ENCODE measurements around the gene PITPNC1. TPM values are rescaled to one million over a fixed set of nuclear protein-coding genes. Genes with fewer than 3 reads are reported as not detected.

Gene PITPNC1
- total and polyA plus RNA-seq, 2 donors (not counting 3 experiments of a cell fraction or from before 2014, with no cell fraction given) = 2.4 to 9.6 TPM

- no peak for TF ChIP-seq MAX (IDR thresholded peaks at IDR 0.05; ENCODE audit: insufficient read depth, insufficient read length)
- no peak for TF ChIP-seq POLR2A (IDR thresholded peaks at IDR 0.05; ENCODE audit: low read depth, low read length)
- no peak for TF ChIP-seq EZH2 (IDR thresholded peaks at IDR 0.05; ENCODE audit: borderline replicate concordance, low read depth, low read length, severe bottlenecking)
- TF ChIP-seq GATA2 (IDR thresholded peaks at IDR 0.05; ENCODE audit: insufficient read depth, insufficient read length, low read depth, low read length) = no peak
- POLR2A ChIA-PET = interaction anchor here (0.7 kb wide), 1 partner anchor 348 kb away, joined by 6 read pairs; no protein-coding TSS in a partner anchor
- no peak for FAIRE-seq
Measured at GRCh38 chr17:67680445-67681224, 303.6 kb downstream of the PITPNC1 start.

GRCh38 chr17:67682196-67682595 is 305.1 kb downstream of the PITPNC1 start:
- intact Hi-C loops (cut with micrococcal nuclease) (no loop called here), dilution Hi-C loops (cut with MboI; ENCODE audit: extremely low pct_ligation_motif_present, low sequenced_read_pairs) (no loop called here)
- H3K36me3 ChIP-seq (ENCODE audit: control insufficient read depth in 2 of 2, extremely low read depth in 1 of 2, insufficient read depth in 2 of 2, low read length in 2 of 2) = no peaks in the 10 kb centered on the region
- no peak overlapping the region for H3K9ac ChIP-seq (replicated peaks; ENCODE audit: extremely low read depth, insufficient read depth, low read length)
- no peaks in the 10 kb centered on the region for H3K4me1 ChIP-seq (ENCODE audit: control insufficient read depth, extremely low read depth, insufficient read depth, low read length)
- H3K79me2 ChIP-seq (ENCODE audit: control insufficient read depth, insufficient read depth, low read length) = no peaks in the 10 kb centered on the region
- H3K27me3 ChIP-seq (ENCODE audit: control insufficient read depth in 2 of 2, insufficient read depth in 2 of 2, low read length in 2 of 2) = no peaks in the 10 kb centered on the region
- POLR2A ChIA-PET = interaction anchor here (0.7 kb wide), 1 partner anchor 24 kb away, joined by 7 read pairs; no protein-coding TSS in a partner anchor
- H3K4me2 ChIP-seq (ENCODE audit: insufficient read depth, low read length) = no peak overlapping the region
- CTCF ChIA-PET = interaction anchor here (1.1 to 1.5 kb wide), 3 partner anchors 16 to 307 kb away, joined by 3 to 5 read pairs (median 3); no protein-coding TSS in a partner anchor
- no peak overlapping the region for H2AFZ ChIP-seq (ENCODE audit: low read depth, low read length)
- H4K20me1 ChIP-seq (replicated peaks; ENCODE audit: control insufficient read depth, extremely low read depth, insufficient read depth, low read length) = no peaks in the 10 kb centered on the region
- no peak for FAIRE-seq
- DNase-seq (ENCODE audit: low read depth, low spot score) = no peak
- no peak overlapping the region for H3K27ac ChIP-seq (ENCODE audit: insufficient read depth, low read depth, low read length)
- no peak overlapping the region for H3K4me3 ChIP-seq (replicated peaks in 1 of 3; ENCODE audit: insufficient read depth in 1 of 3, low read depth in 1 of 3, low read length in 3 of 3)
- no peaks in the 10 kb centered on the region for H3K9me1 ChIP-seq (replicated peaks; ENCODE audit: control insufficient read depth, extremely low read depth, insufficient read depth, low read length)
- H3K9me3 ChIP-seq (replicated peaks; ENCODE audit: control insufficient read depth, insufficient read depth, low read length) = no peaks in the 10 kb centered on the region
- no TSS peak for BruUV-seq (replicated peaks)
- TF ChIP-seq CTCF (IDR thresholded peaks at IDR 0.05; ENCODE audit: extremely low read depth in 1 of 2, insufficient read depth in 1 of 2, low read depth in 1 of 2, low read length in 2 of 2) = no peak
- TF ChIP-seq POLR2AphosphoS5 (IDR thresholded peaks at IDR 0.05; ENCODE audit: insufficient read depth, low read depth, low read length) = no peak
- no peak for TF ChIP-seq POLR2A (IDR thresholded peaks at IDR 0.05; ENCODE audit: low read depth, low read length)
- TF ChIP-seq MYC (IDR thresholded peaks at IDR 0.05; ENCODE audit: low read depth, low read length) = no peak
- TF ChIP-seq FOS (IDR thresholded peaks at IDR 0.05; ENCODE audit: borderline replicate concordance, insufficient read depth, low read length) = no peak
- TF ChIP-seq EZH2 (IDR thresholded peaks at IDR 0.05; ENCODE audit: borderline replicate concordance, low read depth, low read length, severe bottlenecking) = no peak
- no peak for TF ChIP-seq JUN (IDR thresholded peaks at IDR 0.05; ENCODE audit: borderline replicate concordance, insufficient read depth, insufficient read length, low read depth)

More at GRCh38 chr17:67680445-67681224, 303.6 kb downstream of the PITPNC1 start:
- intact Hi-C loops (cut with micrococcal nuclease) = no loop called here
- DNase-seq (ENCODE audit: low read depth, low spot score) = no peak
- no TSS peak for BruUV-seq (replicated peaks)
- Histone ChIP-seq H3K9ac (replicated peaks; ENCODE audit: extremely low read depth, insufficient read depth, low read length) (no peak overlapping the region), H3K4me2 (ENCODE audit: insufficient read depth, low read length) (no peak overlapping the region), H3K27me3 (ENCODE audit: control insufficient read depth in 2 of 2, insufficient read depth in 2 of 2, low read length in 2 of 2) (no peaks in the 10 kb centered on the region), H2AFZ (ENCODE audit: low read depth, low read length) (no peak overlapping the region), H3K4me3 (replicated peaks in 1 of 3; ENCODE audit: insufficient read depth in 1 of 3, low read depth in 1 of 3, low read length in 3 of 3) (no peak overlapping the region), H3K4me1 (ENCODE audit: control insufficient read depth, extremely low read depth, insufficient read depth, low read length) (no peaks in the 10 kb centered on the region), H3K9me1 (replicated peaks; ENCODE audit: control insufficient read depth, extremely low read depth, insufficient read depth, low read length) (no peaks in the 10 kb centered on the region), H3K36me3 (ENCODE audit: control insufficient read depth in 2 of 2, extremely low read depth in 1 of 2, insufficient read depth in 2 of 2, low read length in 2 of 2) (no peaks in the 10 kb centered on the region), H3K27ac (ENCODE audit: insufficient read depth, low read depth, low read length) (no peak overlapping the region), H4K20me1 (replicated peaks; ENCODE audit: control insufficient read depth, extremely low read depth, insufficient read depth, low read length) (no peaks in the 10 kb centered on the region), H3K79me2 (ENCODE audit: control insufficient read depth, insufficient read depth, low read length) (no peaks in the 10 kb centered on the region), H3K9me3 (replicated peaks; ENCODE audit: control insufficient read depth, insufficient read depth, low read length) (no peaks in the 10 kb centered on the region)
- CTCF ChIA-PET = interaction anchor here (1.3 kb wide), 1 partner anchor 10 kb away, joined by 3 read pairs; no protein-coding TSS in a partner anchor
- dilution Hi-C loops (cut with MboI; ENCODE audit: extremely low pct_ligation_motif_present, low sequenced_read_pairs) = no loop called here

Measured in endothelial cell of umbilical vein (primary cell).